Measurements from ENCODE around the gene SYNPO.

DNA sequence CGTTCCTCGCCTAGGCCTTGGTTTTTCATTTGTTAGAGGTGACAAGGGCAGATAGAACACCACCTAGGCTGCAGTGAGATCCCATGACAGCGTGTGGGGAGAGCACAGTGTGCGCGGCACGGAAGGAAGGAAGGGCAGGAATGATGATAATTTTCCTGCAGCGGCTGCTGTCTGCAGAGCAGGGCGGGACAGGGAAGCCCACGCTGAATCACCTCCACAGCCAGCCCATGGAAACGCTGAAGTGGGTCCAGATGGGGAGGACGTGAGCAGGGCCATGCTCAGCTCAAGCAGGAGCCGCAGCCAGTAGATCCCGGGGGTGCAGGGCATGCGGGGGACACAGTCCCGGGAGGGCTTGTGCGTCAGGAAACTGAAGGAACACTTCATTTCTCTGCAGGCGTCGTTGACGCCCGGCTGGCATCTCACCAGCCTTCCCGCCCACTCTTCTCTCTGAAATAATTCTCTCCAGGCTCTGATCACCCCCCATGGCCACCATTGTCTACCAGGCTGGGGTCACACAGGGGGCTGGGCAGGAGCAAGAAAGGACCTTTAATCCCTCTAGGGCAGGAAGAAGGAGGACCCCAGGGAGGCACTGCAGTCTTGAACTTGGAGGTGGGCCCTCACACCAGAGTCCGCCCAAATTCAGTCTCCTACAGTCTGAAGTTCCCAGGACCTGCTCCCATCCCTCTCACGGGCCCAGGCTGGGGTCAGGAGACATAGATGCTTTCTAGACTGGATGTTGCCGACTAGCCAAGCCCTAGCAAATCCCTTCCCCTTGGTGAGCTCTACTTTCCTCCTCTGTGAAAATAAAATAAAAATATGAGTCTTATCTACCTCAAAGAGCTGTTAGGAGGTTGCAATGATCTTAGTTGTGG is 20.9 kb upstream of the SYNPO start:
- TF ChIP-seq, protein P1, sequence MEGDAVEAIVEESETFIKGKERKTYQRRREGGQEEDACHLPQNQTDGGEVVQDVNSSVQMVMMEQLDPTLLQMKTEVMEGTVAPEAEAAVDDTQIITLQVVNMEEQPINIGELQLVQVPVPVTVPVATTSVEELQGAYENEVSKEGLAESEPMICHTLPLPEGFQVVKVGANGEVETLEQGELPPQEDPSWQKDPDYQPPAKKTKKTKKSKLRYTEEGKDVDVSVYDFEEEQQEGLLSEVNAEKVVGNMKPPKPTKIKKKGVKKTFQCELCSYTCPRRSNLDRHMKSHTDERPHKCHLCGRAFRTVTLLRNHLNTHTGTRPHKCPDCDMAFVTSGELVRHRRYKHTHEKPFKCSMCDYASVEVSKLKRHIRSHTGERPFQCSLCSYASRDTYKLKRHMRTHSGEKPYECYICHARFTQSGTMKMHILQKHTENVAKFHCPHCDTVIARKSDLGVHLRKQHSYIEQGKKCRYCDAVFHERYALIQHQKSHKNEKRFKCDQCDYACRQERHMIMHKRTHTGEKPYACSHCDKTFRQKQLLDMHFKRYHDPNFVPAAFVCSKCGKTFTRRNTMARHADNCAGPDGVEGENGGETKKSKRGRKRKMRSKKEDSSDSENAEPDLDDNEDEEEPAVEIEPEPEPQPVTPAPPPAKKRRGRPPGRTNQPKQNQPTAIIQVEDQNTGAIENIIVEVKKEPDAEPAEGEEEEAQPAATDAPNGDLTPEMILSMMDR (IDR thresholded peaks at IDR 0.05; ENCODE audit: insufficient read depth, low read depth, low read length), result no peak
- TF ChIP-seq EZH2 (IDR thresholded peaks at IDR 0.05; ENCODE audit: insufficient read depth, low read length), result no peak

Measured in astrocyte (in vitro differentiated cells and primary cell).